Activated CD8-positive, alpha-beta memory T cell treated with anti-CD3 and anti-CD28 coated beads, Interleukin-2, amount 10 ng/mL, durations not matched to agents 7 days and 5 days (primary cell): ENCODE results near the gene ZNF443. TPM values are rescaled to one million over a fixed set of nuclear protein-coding genes. Genes with fewer than 3 reads are reported as not detected.
"Not testable (repeated sequence)": the region's sequence is repeated elsewhere in the genome, so short reads cannot be mapped to it uniquely, and the experiment has no call there.

ENCODE experiments used
- ATAC-seq: fragments of 150-1000 bp; cut with Tn5 transposase; one replicate; pipeline ENCODE4 v1.10.0; 2021; ENCODE audit warnings: moderate library complexity
- CTCF ChIA-PET: fragments of 350-600 bp; sonication (Branson Sonifier 250); formaldehyde crosslinking; loops from one replicate; lab custom pipeline; 2021; ENCODE audit warnings: antibody characterized with exemption; lab: Charles Lee
- DNase-seq: peaks from one replicate; pipeline ENCODE4 v3.0.0-alpha.2; 2020
- H3K27ac Mint-ChIP-seq: one replicate; pipeline ENCODE4 v1.8.0; 2021; ENCODE audit warnings: mild to moderate bottlenecking, mixed read lengths
- H3K27me3 Mint-ChIP-seq: one replicate; pipeline ENCODE4 v1.8.0; 2021; ENCODE audit warnings: mixed read lengths
- H3K36me3 Mint-ChIP-seq: one replicate; pipeline ENCODE4 v1.8.0; 2021; ENCODE audit warnings: mild to moderate bottlenecking, mixed read lengths
- H3K4me1 Mint-ChIP-seq: one replicate; pipeline ENCODE4 v1.8.0; 2021; ENCODE audit warnings: mixed read lengths
- H3K4me3 Mint-ChIP-seq: one replicate; pipeline ENCODE4 v1.8.0; 2021; ENCODE audit warnings: mild to moderate bottlenecking, moderate library complexity, mixed read lengths
- H3K9me3 Mint-ChIP-seq: one replicate; pipeline ENCODE4 v1.8.0; 2022; ENCODE audit warnings: low read depth, mixed read lengths
- total RNA-seq, 2 experiments: library from RNA; stranded (reverse); gene quantifications; one replicate each; pipeline ENCODE4 v1.2.3, GENCODE V29; 2021

The ZNF443 gene
- 1 to 10 TPM; 3.7 to 4.3 TPM for total RNA-seq

- CTCF ChIA-PET = interaction anchor here (0.9 to 1.5 kb wide), 6 partner anchors 20 to 350 kb away, joined by 3 to 5 read pairs (median 3); partner anchors contain the start of genes ZNF44 and ZNF563
- Mint-ChIP-seq H3K27me3 (no peaks in the 10 kb centered on the region), H3K27ac (peak within 1 kb of the TSS; percentile 95), H3K36me3 (peaks cover 30% of the 10 kb centered on the region), H3K9me3 (peaks cover 9% of the 10 kb centered on the region), H3K4me3 (peak within 1 kb of the TSS; percentile 98), H3K4me1 (peaks cover 10% of the 10 kb centered on the region)
- ATAC-seq (peak; percentile 99), DNase-seq (peak; percentile 99)
Observed at GRCh38 chr19:12440541-12441316, at the start of gene ZNF443. Gene ZNF443, minus strand, starts transcription at chr19:12441021. Its CDS starts 107 bp downstream, at chr19:12440914.

- H3K4me1 Mint-ChIP-seq = peaks cover 25% of the 10 kb centered on the region
- CTCF ChIA-PET, H3K27ac Mint-ChIP-seq, H3K9me3 Mint-ChIP-seq, H3K36me3 Mint-ChIP-seq, H3K27me3 Mint-ChIP-seq, DNase-seq, ATAC-seq, H3K4me3 Mint-ChIP-seq: not testable (repeated sequence)
Observed at GRCh38 chr19:12486265-12486783, 45.5 kb upstream of the ZNF443 start.

GRCh38 chr19:12485571-12485970 is 44.8 kb upstream of the ZNF443 start:
- DNase-seq (no peak), ATAC-seq (no peak)
- CTCF ChIA-PET = no interaction called here
- Mint-ChIP-seq H3K27me3 (no peaks in the 10 kb centered on the region), H3K36me3 (peaks cover 7% of the 10 kb centered on the region), H3K9me3 (peaks cover 2% of the 10 kb centered on the region), H3K27ac (no peak overlapping the region), H3K4me1 (peaks cover 25% of the 10 kb centered on the region), H3K4me3 (peak overlapping the region; percentile 90)

- DNase-seq (no peak), ATAC-seq (peak; percentile 9)
- H3K27me3 Mint-ChIP-seq = no peaks in the 10 kb centered on the region
- H3K9me3 Mint-ChIP-seq = peaks cover 2% of the 10 kb centered on the region
- H3K27ac Mint-ChIP-seq = peak overlapping the region; percentile 86
- H3K4me3 Mint-ChIP-seq = peak overlapping the region; percentile 90
- H3K36me3 Mint-ChIP-seq = peaks cover 7% of the 10 kb centered on the region
- H3K4me1 Mint-ChIP-seq = peaks cover 25% of the 10 kb centered on the region
- CTCF ChIA-PET = interaction anchor here (2.1 kb wide), 1 partner anchor 10 kb away, joined by 10 read pairs; no protein-coding TSS in a partner anchor
Observed at GRCh38 chr19:12485052-12485416, 44.2 kb upstream of the ZNF443 start.

GRCh38 chr19:12484371-12485051 is 43.7 kb upstream of the ZNF443 start, which contains the start of gene ZNF709:
Gene ZNF709, minus strand, starts transcription at chr19:12484816. Its CDS starts 159 bp downstream, at chr19:12484657.
- Mint-ChIP-seq H3K36me3 (peaks cover 10% of the 10 kb centered on the region), H3K4me3 (peak within 1 kb of the TSS; percentile 90), H3K27me3 (no peaks in the 10 kb centered on the region), H3K9me3 (peaks cover 2% of the 10 kb centered on the region), H3K4me1 (peaks cover 25% of the 10 kb centered on the region), H3K27ac (peak within 1 kb of the TSS; percentile 86)
- CTCF ChIA-PET = interaction anchor here (1.4 to 2.1 kb wide), 2 partner anchors 11 to 30 kb away, joined by 3 to 10 read pairs; no protein-coding TSS in a partner anchor
- ATAC-seq (peak; percentile 100), DNase-seq (peak; percentile 92)

GRCh38 chr19:12484011-12484370 is 43.2 kb upstream of the ZNF443 start:
- H3K27ac Mint-ChIP-seq = peak overlapping the region; percentile 86
- H3K36me3 Mint-ChIP-seq = peaks cover 10% of the 10 kb centered on the region
- H3K9me3 Mint-ChIP-seq = peaks cover 2% of the 10 kb centered on the region
- ATAC-seq (no peak), DNase-seq (no peak)
- H3K4me3 Mint-ChIP-seq = peak overlapping the region; percentile 90
- H3K4me1 Mint-ChIP-seq = peaks cover 25% of the 10 kb centered on the region
- H3K27me3 Mint-ChIP-seq = no peaks in the 10 kb centered on the region
- CTCF ChIA-PET = interaction anchor here (1.4 to 2.1 kb wide), 2 partner anchors 12 to 31 kb away, joined by 3 to 10 read pairs; no protein-coding TSS in a partner anchor

DNA sequence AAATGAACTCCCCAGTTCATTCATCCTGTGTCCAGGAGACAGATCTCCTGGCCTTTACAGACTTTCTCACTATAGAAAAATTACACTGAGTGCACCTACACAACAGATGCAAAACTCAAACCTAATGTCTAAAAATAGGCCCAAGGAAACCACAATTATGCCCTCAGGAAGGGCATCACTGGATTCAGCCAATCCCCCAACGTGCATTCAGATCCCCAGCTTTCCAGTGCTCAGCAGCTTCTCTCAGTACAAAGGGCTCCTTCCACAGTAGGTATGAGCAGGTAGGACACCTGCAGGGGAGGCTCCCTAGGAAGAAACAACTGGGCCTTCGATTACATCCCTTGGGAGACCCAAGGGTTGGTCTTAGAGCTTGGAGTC is 41.7 kb upstream of the ZNF443 start:
- no peak overlapping the region for H3K27ac Mint-ChIP-seq
- CTCF ChIA-PET = no interaction called here
- peaks cover 4% of the 10 kb centered on the region for H3K9me3 Mint-ChIP-seq
- H3K36me3 Mint-ChIP-seq = peaks cover 16% of the 10 kb centered on the region
- H3K4me1 Mint-ChIP-seq = peaks cover 27% of the 10 kb centered on the region
- DNase-seq = no peak
- no peak for ATAC-seq
- peak overlapping the region; percentile 12 for H3K4me3 Mint-ChIP-seq
- no peaks in the 10 kb centered on the region for H3K27me3 Mint-ChIP-seq

GRCh38 chr19:12481781-12482508 is 41.1 kb upstream of the ZNF443 start:
- Mint-ChIP-seq H3K27ac (no peak overlapping the region), H3K4me1 (peaks cover 27% of the 10 kb centered on the region), H3K36me3 (peaks cover 16% of the 10 kb centered on the region), H3K9me3 (peaks cover 4% of the 10 kb centered on the region), H3K27me3 (no peaks in the 10 kb centered on the region), H3K4me3 (peak overlapping the region; percentile 12)
- CTCF ChIA-PET = no interaction called here
- DNase-seq (no peak), ATAC-seq (no peak)

DNA sequence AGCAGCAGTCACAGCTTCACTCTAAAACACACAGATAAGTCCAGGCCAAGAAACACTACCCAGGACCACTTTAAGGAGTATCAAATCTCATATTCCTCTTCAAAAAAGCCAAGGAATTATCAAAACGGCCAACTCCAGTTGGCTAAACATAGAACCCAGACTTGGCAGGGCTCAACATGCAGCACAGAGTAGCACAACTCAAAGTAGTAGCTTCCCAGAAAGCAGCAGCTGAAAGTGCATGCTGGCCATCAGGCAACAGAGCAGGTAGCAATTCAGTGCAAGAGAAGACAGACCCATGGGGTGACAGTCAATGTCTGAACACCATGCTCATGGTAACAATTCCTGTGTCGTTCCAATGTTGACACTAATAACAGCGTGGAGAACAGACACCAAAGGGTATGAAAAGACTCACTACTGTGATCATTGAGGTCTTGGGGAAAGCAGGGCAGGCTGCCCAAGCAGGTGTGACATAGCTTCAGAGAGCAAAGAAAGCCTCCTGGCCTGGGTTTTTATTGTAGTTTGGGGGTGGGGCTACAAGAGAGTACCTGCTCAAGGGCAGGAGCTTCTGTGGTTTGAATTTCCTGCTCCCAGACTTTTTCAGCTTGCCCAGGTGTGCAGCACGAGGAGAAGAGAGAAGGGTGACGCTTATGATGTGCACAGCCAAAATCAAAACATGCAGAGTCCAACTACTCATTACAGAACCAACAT is 37.6 kb upstream of the ZNF443 start:
- peaks cover 22% of the 10 kb centered on the region for H3K36me3 Mint-ChIP-seq
- H3K27me3 Mint-ChIP-seq = no peaks in the 10 kb centered on the region
- no peak for DNase-seq
- H3K4me3 Mint-ChIP-seq = no peak overlapping the region
- CTCF ChIA-PET = no interaction called here
- H3K27ac Mint-ChIP-seq = no peak overlapping the region
- H3K9me3 Mint-ChIP-seq = peaks cover 13% of the 10 kb centered on the region
- H3K4me1 Mint-ChIP-seq = peaks cover 15% of the 10 kb centered on the region
- no peak for ATAC-seq

- DNase-seq, CTCF ChIA-PET, H3K4me3 Mint-ChIP-seq, H3K4me1 Mint-ChIP-seq, ATAC-seq, H3K27ac Mint-ChIP-seq, H3K27me3 Mint-ChIP-seq: not testable (repeated sequence)
- Mint-ChIP-seq H3K9me3 (peaks cover 31% of the 10 kb centered on the region), H3K36me3 (peaks cover 40% of the 10 kb centered on the region)
Observed at GRCh38 chr19:12467651-12468050, 26.8 kb upstream of the ZNF443 start.

- Mint-ChIP-seq H3K9me3 (peaks cover 28% of the 10 kb centered on the region), H3K27ac (no peak overlapping the region), H3K27me3 (no peaks in the 10 kb centered on the region), H3K4me3 (no peak overlapping the region), H3K4me1 (no peaks in the 10 kb centered on the region), H3K36me3 (peaks cover 38% of the 10 kb centered on the region)
- DNase-seq = no peak
- no peak for ATAC-seq
- CTCF ChIA-PET = interaction anchor here (0.7 kb wide), 1 partner anchor 105 kb away, joined by 3 read pairs; no protein-coding TSS in a partner anchor
Observed at GRCh38 chr19:12465211-12465610, 24.4 kb upstream of the ZNF443 start.

DNA sequence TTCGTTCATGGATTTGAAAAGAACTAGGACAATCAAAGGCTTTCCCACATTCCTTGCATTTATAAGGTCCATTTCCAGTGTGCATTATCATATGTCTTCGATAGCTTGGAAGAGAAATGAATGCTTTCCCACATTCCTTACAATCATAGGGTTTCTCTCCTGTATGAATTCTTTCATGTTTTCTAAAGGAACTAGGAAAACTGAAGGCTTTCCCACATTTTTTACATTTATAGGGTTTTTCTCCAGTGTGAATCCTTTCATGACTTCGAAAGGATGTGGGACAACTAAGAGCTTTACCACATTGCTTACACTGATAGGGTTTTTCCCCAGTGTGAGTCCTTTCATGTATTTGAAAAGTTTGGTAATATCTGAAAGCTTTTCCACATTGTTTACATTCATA is 23.9 kb upstream of the ZNF443 start:
- Mint-ChIP-seq H3K9me3 (peaks cover 28% of the 10 kb centered on the region), H3K27me3 (no peaks in the 10 kb centered on the region), H3K4me3 (no peak overlapping the region), H3K36me3 (peaks cover 35% of the 10 kb centered on the region), H3K27ac (no peak overlapping the region), H3K4me1 (no peaks in the 10 kb centered on the region)
- CTCF ChIA-PET = no interaction called here
- DNase-seq (no peak), ATAC-seq (no peak)
